Heart left ventricle (tissue), 13 donors: ENCODE data around the gene SLITRK2.

Source experiments
- CTCF ChIP-seq, 12 donors: fragments of 200-600 bp; sonication (generic) in 4 of 12; IDR thresholded peaks; one replicate each; pipeline versions ENCODE4 v1.5.0 to v1.8.0; 2018 to 2022; ENCODE audit warnings: antibody characterized with exemption in 12 of 12, mild to moderate bottlenecking in 5 of 12
- POLR2A ChIP-seq, 2 donors: fragments of 450-650 bp; IDR thresholded peaks; one replicate each; pipeline ENCODE4 v1.6.1; 2017; ENCODE audit warnings: antibody characterized with exemption in 2 of 2, mild to moderate bottlenecking in 2 of 2, moderate library complexity in 2 of 2
- donor health status: ischemic (EF 13 %, LVEDD 7.1; RV severe dilation, severe dysfunction).
- donor health status: DM: no; HTN: yes; CAD: no.
- donor health status: DM: no; HTN: no; CAD: no.
- donor health status: ischemic (EF 25% LVEDD 6.9; RV normal size, moderate dysfunction).
- donor health status: ischemic (EF 25% LVEDD 5.7; RV mildly dilated, moderate dysfunction).
- donor health status: ischemic (EF 35%, LVEDD 5.7; RV mildly dilated, moderate dysfunction).
- donor health status: nonischemic (EF 11% LVEDD 7.7; RV severe dilation, severe dysfunction).
- donor health status: DM: yes; HTN: yes; CAD: no.
- donor health status: PGD.
- donor health status: ischemic (EF 29% LVEDD 5.4; RV normal size, mild dysfunction).
- donor health status: nonischemic (EF 23%, LVEDD 6.1; RV moderate dilation, normal function).

GRCh38 chrX:145816601-145817315 is 871 bp upstream of the SLITRK2 start:
- no peak for TF ChIP-seq CTCF (IDR thresholded peaks at IDR 0.05)
- TF ChIP-seq POLR2A (IDR thresholded peaks at IDR 0.05), result no peak
